WERI-Rb-1 (cell line): Measurements from ENCODE around the gene AADACL3.
"Not testable (repeated sequence)": the region's sequence is repeated elsewhere in the genome, so short reads cannot be mapped to it uniquely, and the experiment has no call there.

Experiments used
- DNase-seq: peaks from one replicate; pipeline ENCODE4 v3.0.0-alpha.2; 2020
- H3K27ac ChIP-seq: fragments of 250-450 bp; sonication (Bioruptor Pico); 2 replicates; pipeline ENCODE4 v1.5.1; 2020; ENCODE audit warnings: mild to moderate bottlenecking, moderate library complexity
- H3K27me3 ChIP-seq: fragments of 250-450 bp; sonication (Bioruptor Pico); 2 replicates; pipeline ENCODE4 v1.5.1; 2021; ENCODE audit warnings: mild to moderate bottlenecking, low read depth, moderate library complexity; ENCODE audit not compliant: insufficient read depth, severe bottlenecking
- H3K36me3 ChIP-seq: fragments of 250-450 bp; sonication (Bioruptor Pico); 2 replicates; pipeline ENCODE4 v1.5.1; 2020; ENCODE audit warnings: mild to moderate bottlenecking, moderate library complexity
- H3K4me3 ChIP-seq: 2 replicates; pipeline ENCODE4 v1.5.1; 2011; ENCODE audit warnings: low read depth, mild to moderate bottlenecking, control low read depth, low read length
- H3K9me3 ChIP-seq: fragments of 250-450 bp; sonication (Bioruptor Pico); 2 replicates; pipeline ENCODE4 v1.5.1; 2021; ENCODE audit warnings: mild to moderate bottlenecking, moderate library complexity; ENCODE audit not compliant: severe bottlenecking
- TF ChIP-seq, protein P1 (sequence below): IDR thresholded peaks from 2 replicates; pipeline ENCODE4 v1.5.1; 2011; ENCODE audit warnings: low read depth, mild to moderate bottlenecking, control low read depth, inconsistent platforms, low read length

Gene AADACL3

DNA sequence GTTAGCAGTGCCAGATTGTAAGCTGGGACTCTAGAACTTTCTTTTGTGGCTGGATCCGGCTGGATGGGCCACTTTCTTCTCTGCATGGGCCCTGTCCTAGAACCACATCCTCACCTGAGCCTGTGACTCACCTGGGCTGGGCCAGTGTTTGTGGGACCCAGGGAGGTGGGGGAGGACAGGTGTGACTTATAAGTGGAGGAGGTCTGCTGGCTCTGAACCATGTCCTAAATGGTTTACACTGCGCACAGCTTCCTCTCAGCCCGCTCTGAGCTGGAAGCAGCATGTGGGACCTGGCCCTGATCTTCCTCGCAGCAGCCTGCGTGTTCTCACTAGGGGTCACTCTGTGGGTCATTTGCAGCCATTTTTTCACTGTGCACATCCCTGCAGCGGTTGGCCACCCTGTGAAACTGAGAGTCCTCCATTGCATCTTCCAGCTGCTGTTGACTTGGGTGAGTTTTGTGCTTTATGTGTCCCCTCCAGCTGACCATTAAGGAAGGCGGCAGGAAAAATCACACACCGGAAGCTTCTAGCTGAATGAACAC, at the start of gene AADACL3:
Gene AADACL3 (plus strand): TSS at position 215 of the 542 bp plus-strand sequence. CDS start 67 bp downstream, at position 282.
- H3K36me3 ChIP-seq, result no peaks in the 10 kb centered on the region
- H3K4me3 ChIP-seq, result no peak within 1 kb of the TSS
- peaks cover 81% of the 10 kb centered on the region for H3K27me3 ChIP-seq
- TF ChIP-seq, protein P1, sequence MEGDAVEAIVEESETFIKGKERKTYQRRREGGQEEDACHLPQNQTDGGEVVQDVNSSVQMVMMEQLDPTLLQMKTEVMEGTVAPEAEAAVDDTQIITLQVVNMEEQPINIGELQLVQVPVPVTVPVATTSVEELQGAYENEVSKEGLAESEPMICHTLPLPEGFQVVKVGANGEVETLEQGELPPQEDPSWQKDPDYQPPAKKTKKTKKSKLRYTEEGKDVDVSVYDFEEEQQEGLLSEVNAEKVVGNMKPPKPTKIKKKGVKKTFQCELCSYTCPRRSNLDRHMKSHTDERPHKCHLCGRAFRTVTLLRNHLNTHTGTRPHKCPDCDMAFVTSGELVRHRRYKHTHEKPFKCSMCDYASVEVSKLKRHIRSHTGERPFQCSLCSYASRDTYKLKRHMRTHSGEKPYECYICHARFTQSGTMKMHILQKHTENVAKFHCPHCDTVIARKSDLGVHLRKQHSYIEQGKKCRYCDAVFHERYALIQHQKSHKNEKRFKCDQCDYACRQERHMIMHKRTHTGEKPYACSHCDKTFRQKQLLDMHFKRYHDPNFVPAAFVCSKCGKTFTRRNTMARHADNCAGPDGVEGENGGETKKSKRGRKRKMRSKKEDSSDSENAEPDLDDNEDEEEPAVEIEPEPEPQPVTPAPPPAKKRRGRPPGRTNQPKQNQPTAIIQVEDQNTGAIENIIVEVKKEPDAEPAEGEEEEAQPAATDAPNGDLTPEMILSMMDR, result no peak
- no peak for DNase-seq
- H3K27ac ChIP-seq, result no peak within 1 kb of the TSS
- no peaks in the 10 kb centered on the region for H3K9me3 ChIP-seq

DNA sequence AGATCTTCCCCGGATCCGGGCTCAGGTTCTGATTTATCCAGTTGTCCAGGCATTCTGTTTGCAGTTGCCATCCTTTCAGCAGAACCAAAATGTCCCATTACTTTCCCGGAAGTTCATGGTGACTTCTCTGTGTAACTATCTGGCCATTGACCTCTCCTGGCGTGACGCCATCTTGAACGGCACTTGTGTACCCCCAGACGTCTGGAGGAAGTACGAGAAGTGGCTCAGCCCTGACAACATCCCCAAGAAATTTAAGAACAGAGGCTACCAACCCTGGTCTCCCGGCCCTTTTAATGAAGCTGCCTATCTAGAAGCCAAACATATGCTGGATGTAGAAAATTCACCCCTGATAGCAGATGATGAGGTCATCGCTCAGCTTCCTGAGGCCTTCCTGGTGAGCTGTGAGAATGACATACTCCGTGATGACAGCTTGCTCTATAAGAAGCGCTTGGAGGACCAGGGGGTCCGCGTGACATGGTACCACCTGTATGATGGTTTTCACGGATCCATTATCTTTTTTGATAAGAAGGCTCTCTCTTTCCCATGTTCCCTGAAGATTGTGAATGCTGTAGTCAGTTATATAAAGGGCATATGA, 49.7 kb upstream of the AADACL3 start:
- no peak for DNase-seq
- Histone ChIP-seq H3K4me3 (no peak overlapping the region), H3K9me3 (peaks cover 7% of the 10 kb centered on the region), H3K27ac (no peak overlapping the region), H3K36me3 (no peaks in the 10 kb centered on the region), H3K27me3 (peaks cover 73% of the 10 kb centered on the region)
- TF ChIP-seq, protein P1, result no peak

GRCh38 chr1:12669529-12670068, 46.3 kb upstream of the AADACL3 start:
- no peaks in the 10 kb centered on the region for H3K9me3 ChIP-seq
- H3K27me3 ChIP-seq, result peaks cover 75% of the 10 kb centered on the region
- DNase-seq, result no peak
- H3K36me3 ChIP-seq, result no peaks in the 10 kb centered on the region
- TF ChIP-seq, protein P1, result no peak
- H3K4me3 ChIP-seq, result no peak overlapping the region
- no peak overlapping the region for H3K27ac ChIP-seq

GRCh38 chr1:12674358-12674757, 41.6 kb upstream of the AADACL3 start:
- TF ChIP-seq, protein P1, result no peak
- H3K36me3 ChIP-seq, result no peaks in the 10 kb centered on the region
- H3K27me3 ChIP-seq, result peaks cover 79% of the 10 kb centered on the region
- no peaks in the 10 kb centered on the region for H3K9me3 ChIP-seq
- no peak overlapping the region for H3K4me3 ChIP-seq
- DNase-seq, result no peak
- no peak overlapping the region for H3K27ac ChIP-seq

GRCh38 chr1:12676122-12676521, 39.8 kb upstream of the AADACL3 start:
- peaks cover 78% of the 10 kb centered on the region for H3K27me3 ChIP-seq
- not testable (repeated sequence) for H3K36me3 ChIP-seq, H3K27ac ChIP-seq, H3K9me3 ChIP-seq, DNase-seq, H3K4me3 ChIP-seq

DNA sequence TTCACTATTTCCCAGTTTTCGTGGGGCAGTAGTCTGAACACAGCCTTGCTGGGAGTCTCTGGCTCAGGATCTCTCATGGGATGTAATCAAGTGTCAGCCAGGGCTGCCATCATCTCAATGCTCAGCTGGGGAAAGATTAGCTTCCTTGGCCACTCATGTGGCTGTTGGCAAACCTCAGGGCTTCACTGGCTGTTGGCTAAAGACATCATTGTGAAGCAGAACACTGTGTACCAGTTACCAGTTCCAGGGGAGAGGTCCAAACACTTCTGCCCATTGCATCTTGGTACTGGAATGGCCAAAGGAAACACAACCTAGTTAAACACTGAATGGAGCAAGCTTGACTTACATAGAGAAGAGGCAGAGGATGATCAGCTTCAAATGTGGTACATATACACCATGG, 38.3 kb upstream of the AADACL3 start:
- Histone ChIP-seq H3K9me3 (no peaks in the 10 kb centered on the region), H3K36me3 (no peaks in the 10 kb centered on the region), H3K4me3 (no peak overlapping the region), H3K27me3 (peaks cover 71% of the 10 kb centered on the region), H3K27ac (no peak overlapping the region)
- no peak for DNase-seq
- TF ChIP-seq, protein P1, result no peak
